HG02970 (cell line): Measurements from ENCODE around the gene CDK14.

ENCODE experiments used
- ATAC-seq: cut with Tn5 transposase; IDR thresholded peaks from one replicate; pipeline ENCODE4 v1.9.1; 2021; ENCODE audit warnings: mild to moderate bottlenecking, moderate library complexity, moderate number of reproducible peaks; ENCODE audit not compliant: unreplicated experiment, low FRiP score

Gene CDK14

GRCh38 chr7:90596671-90597562 is 796 bp downstream of the CDK14 start:
- ATAC-seq = peak; percentile 30

GRCh38 chr7:90597563-90598253 is 1.6 kb downstream of the CDK14 start:
- ATAC-seq = no peak

- ATAC-seq = no peak
These were observed 2.9 kb downstream of the CDK14 start for GRCh38 chr7:90599038-90599437.

GRCh38 chr7:90599892-90600555 is 3.9 kb downstream of the CDK14 start:
- no peak for ATAC-seq

GRCh38 chr7:90602303-90602702 is 6.2 kb downstream of the CDK14 start:
- ATAC-seq = no peak

GRCh38 chr7:90603346-90603745 is 7.2 kb downstream of the CDK14 start:
- no peak for ATAC-seq

- no peak for ATAC-seq
These were observed 8.3 kb downstream of the CDK14 start for GRCh38 chr7:90604383-90604782.

- ATAC-seq = no peak
These were observed 8.9 kb downstream of the CDK14 start for GRCh38 chr7:90605055-90605454.

- no peak for ATAC-seq
These were observed 11.1 kb downstream of the CDK14 start for GRCh38 chr7:90607196-90607595.

- ATAC-seq = no peak
These were observed 14.0 kb downstream of the CDK14 start for GRCh38 chr7:90610105-90610504.

GRCh38 chr7:90611115-90611514 is 15.0 kb downstream of the CDK14 start:
- ATAC-seq = peak; percentile 49

- ATAC-seq = peak; percentile 57
These were observed 17.0 kb downstream of the CDK14 start for GRCh38 chr7:90613088-90613498.

- ATAC-seq = no peak
These were observed 21.3 kb downstream of the CDK14 start for GRCh38 chr7:90617442-90617841.

- no peak for ATAC-seq
These were observed 22.8 kb downstream of the CDK14 start for GRCh38 chr7:90618876-90619275.

- ATAC-seq = no peak
These were observed 25.1 kb downstream of the CDK14 start for GRCh38 chr7:90621125-90621746.

- no peak for ATAC-seq
These were observed 25.6 kb downstream of the CDK14 start for GRCh38 chr7:90621747-90622140.

- no peak for ATAC-seq
These were observed 26.5 kb downstream of the CDK14 start for GRCh38 chr7:90622670-90623069.

- ATAC-seq = no peak
These were observed 28.2 kb downstream of the CDK14 start for GRCh38 chr7:90624225-90624911.

GRCh38 chr7:90625051-90625450 is 28.9 kb downstream of the CDK14 start:
- ATAC-seq = no peak

GRCh38 chr7:90625562-90625961 is 29.4 kb downstream of the CDK14 start:
- no peak for ATAC-seq
